Keratinocyte (primary cell): ENCODE data around the gene ZDHHC15. TPM values are rescaled to one million over a fixed set of nuclear protein-coding genes. Genes with fewer than 3 reads are reported as not detected.
"Not testable (repeated sequence)": the region's sequence is repeated elsewhere in the genome, so short reads cannot be mapped to it uniquely, and the experiment has no call there.

Source experiments
- DNase-seq: peaks from one replicate; pipeline ENCODE4 v3.0.0-alpha.2; 2011; ENCODE audit warnings: low read depth, missing footprints, low spot score
- FAIRE-seq: peaks from 2 replicates; lab custom pipeline; 2011; peaks lifted over from hg19 to GRCh38; lab: Jason Lieb, UNC
- H2AFZ ChIP-seq: 2 replicates; pipeline ENCODE4 v1.6.0; 2012; ENCODE audit warnings: low read length, control low read depth, inconsistent platforms; ENCODE audit not compliant: control insufficient read depth
- H3K27ac ChIP-seq: 2 replicates; pipeline ENCODE4 v1.5.1; 2011; ENCODE audit warnings: low read length; ENCODE audit not compliant: control insufficient read depth, insufficient read depth
- H3K27me3 ChIP-seq: 3 replicates; pipeline ENCODE4 v1.6.0; 2011; ENCODE audit warnings: low read length; ENCODE audit not compliant: control insufficient read depth, insufficient read depth; ENCODE audit errors: extremely low read depth
- H3K36me3 ChIP-seq, 2 experiments: 2 replicates in 1 of 2; 3 replicates in 1 of 2; pipeline ENCODE4 v1.5.1; 2011; ENCODE audit warnings: low read length in 2 of 2, mild to moderate bottlenecking in 1 of 2; ENCODE audit not compliant: control insufficient read depth in 2 of 2, insufficient read depth in 2 of 2; ENCODE audit errors: extremely low read depth in 1 of 2
- H3K4me1 ChIP-seq: 3 replicates; pipeline ENCODE4 v1.5.1; 2011; ENCODE audit warnings: low read length; ENCODE audit not compliant: control insufficient read depth, insufficient read depth; ENCODE audit errors: extremely low read depth
- H3K4me2 ChIP-seq: 3 replicates; pipeline ENCODE4 v1.6.0; 2011; ENCODE audit warnings: low read depth, low read length; ENCODE audit not compliant: control insufficient read depth, insufficient read depth; ENCODE audit errors: extremely low read depth
- H3K4me3 ChIP-seq, 3 experiments: fragments of 200-600 bp in 1 of 3; sonication (generic) in 1 of 3; 2 replicates in 2 of 3; 3 replicates in 1 of 3; pipeline ENCODE4 v1.5.1; 2011 to 2016; ENCODE audit warnings: low read length in 3 of 3, mild to moderate bottlenecking in 3 of 3, control low read depth in 2 of 3, inconsistent platforms in 1 of 3, low read depth in 1 of 3, mixed read lengths in 1 of 3, mixed run types in 1 of 3, moderate library complexity in 1 of 3; ENCODE audit not compliant: control insufficient read depth in 2 of 3, insufficient read depth in 2 of 3; ENCODE audit errors: extremely low read depth in 1 of 3
- H3K79me2 ChIP-seq: 2 replicates; pipeline ENCODE4 v1.6.0; 2012; ENCODE audit warnings: low read length; ENCODE audit not compliant: control insufficient read depth, insufficient read depth
- H3K9ac ChIP-seq: 3 replicates; pipeline ENCODE4 v1.6.0; 2011; ENCODE audit warnings: low read length; ENCODE audit not compliant: control insufficient read depth, insufficient read depth; ENCODE audit errors: extremely low read depth
- H3K9me1 ChIP-seq: 3 replicates; pipeline ENCODE4 v1.6.0; 2011; ENCODE audit warnings: low read length; ENCODE audit not compliant: control insufficient read depth, insufficient read depth; ENCODE audit errors: extremely low read depth
- H3K9me3 ChIP-seq: 2 replicates; pipeline ENCODE4 v1.5.1; 2012; ENCODE audit warnings: low read depth, low read length; ENCODE audit not compliant: control insufficient read depth
- H4K20me1 ChIP-seq: 3 replicates; pipeline ENCODE4 v1.6.0; 2011; ENCODE audit warnings: low read length; ENCODE audit not compliant: control insufficient read depth, insufficient read depth; ENCODE audit errors: extremely low read depth
- CTCF ChIP-seq, 3 experiments: IDR thresholded peaks in 1 of 3; conservative IDR thresholded peaks in 1 of 3; optimal IDR thresholded peaks in 1 of 3; 2 replicates in 2 of 3; 3 replicates in 1 of 3; pipeline versions ENCODE3 to v1.5.1; 2011; ENCODE audit warnings: low read length in 3 of 3, mild to moderate bottlenecking in 3 of 3, moderate library complexity in 2 of 3, control low read depth in 1 of 3, inconsistent platforms in 1 of 3; ENCODE audit not compliant: insufficient read depth in 2 of 3; ENCODE audit errors: extremely low read depth in 1 of 3
- EZH2 ChIP-seq: IDR thresholded peaks from one replicate; pipeline ENCODE4 v1.6.1; 2012; ENCODE audit warnings: inconsistent platforms, mild to moderate bottlenecking, low read length, moderate library complexity
- dilution Hi-C: fragments of 300-500 bp; cut with MboI; formaldehyde crosslinking; loops from one replicate; pipeline ENCODE4 v1.7.0; 2020; ENCODE audit warnings: low sequenced_read_pairs; ENCODE audit not compliant: extremely low pct_ligation_motif_present
- polyA plus RNA-seq, 5 experiments: library from polyadenylated mRNA; depleted of rRNA in 3 of 5; stranded (reverse) in 3 of 5; stranded (forward) in 1 of 5; unstranded in 1 of 5; fragments of >200 nt; gene quantifications; 1 replicate in 1 of 5; 2 replicates in 3 of 5; 3 replicates in 1 of 5; pipeline versions ENCODE4 v1.2.1 to v1.2.3, GENCODE V29; 2011 to 2012; ENCODE audit warnings: missing spikeins in 2 of 5, low read depth in 1 of 5, low replicate concordance in 1 of 5

Gene ZDHHC15
- polyA plus RNA-seq, 1 donor (not counting 4 experiments of a cell fraction or from before 2014, with no cell fraction given), result not detected

- TF ChIP-seq EZH2 (no peak), CTCF (optimal IDR thresholded peaks at IDR 0.05 in 1 of 3, IDR thresholded peaks at IDR 0.05 in 1 of 3, conservative IDR thresholded peaks at IDR 0.05 in 1 of 3; ENCODE audit: extremely low read depth in 1 of 3, insufficient read depth in 2 of 3, low read length in 3 of 3) (no peak)
- dilution Hi-C loops, result no loop called here
Observed at GRCh38 chrX:75337525-75337924, 185.3 kb downstream of the ZDHHC15 start.

GRCh38 chrX:75335127-75335458 lies 187.7 kb downstream of the ZDHHC15 start:
- Histone ChIP-seq H3K79me2 (no peaks in the 10 kb centered on the region), H3K27me3 (no peaks in the 10 kb centered on the region), H3K4me1 (no peaks in the 10 kb centered on the region), H3K4me2 (no peak overlapping the region), H3K27ac (no peak overlapping the region), H4K20me1 (no peaks in the 10 kb centered on the region), H3K9me3 (no peaks in the 10 kb centered on the region), H2AFZ (no peak overlapping the region), H3K9ac (no peak overlapping the region), H3K4me3 (no peak overlapping the region), H3K9me1 (no peaks in the 10 kb centered on the region), H3K36me3 (no peaks in the 10 kb centered on the region)
- dilution Hi-C loops, result no loop called here
- FAIRE-seq (no peak), DNase-seq (no peak)
- no peak for TF ChIP-seq CTCF (optimal IDR thresholded peaks at IDR 0.05 in 1 of 3, IDR thresholded peaks at IDR 0.05 in 1 of 3, conservative IDR thresholded peaks at IDR 0.05 in 1 of 3; ENCODE audit: extremely low read depth in 1 of 3, insufficient read depth in 2 of 3, low read length in 3 of 3)

More at GRCh38 chrX:75337525-75337924, 185.3 kb downstream of the ZDHHC15 start:
- Histone ChIP-seq H4K20me1 (no peaks in the 10 kb centered on the region), H3K27ac (no peak overlapping the region), H3K36me3 (no peaks in the 10 kb centered on the region), H3K27me3 (no peaks in the 10 kb centered on the region), H3K4me3 (no peak overlapping the region), H3K4me1 (no peaks in the 10 kb centered on the region), H2AFZ (no peak overlapping the region), H3K9me3 (no peaks in the 10 kb centered on the region), H3K4me2 (no peak overlapping the region), H3K79me2 (no peaks in the 10 kb centered on the region), H3K9me1 (no peaks in the 10 kb centered on the region), H3K9ac (no peak overlapping the region)
- FAIRE-seq, result no peak
- no peak for DNase-seq

- H3K27me3 ChIP-seq, dilution Hi-C loops, H3K9ac ChIP-seq, H3K4me3 ChIP-seq, H4K20me1 ChIP-seq, H3K9me3 ChIP-seq, H3K4me2 ChIP-seq, H3K9me1 ChIP-seq, H2AFZ ChIP-seq, H3K36me3 ChIP-seq, DNase-seq, FAIRE-seq, H3K4me1 ChIP-seq, H3K27ac ChIP-seq, H3K79me2 ChIP-seq: not testable (repeated sequence)
Observed at GRCh38 chrX:75334407-75335126, 188.3 kb downstream of the ZDHHC15 start.
